Measurements from ENCODE around the gene RBBP8NL.

The RBBP8NL gene

DNA sequence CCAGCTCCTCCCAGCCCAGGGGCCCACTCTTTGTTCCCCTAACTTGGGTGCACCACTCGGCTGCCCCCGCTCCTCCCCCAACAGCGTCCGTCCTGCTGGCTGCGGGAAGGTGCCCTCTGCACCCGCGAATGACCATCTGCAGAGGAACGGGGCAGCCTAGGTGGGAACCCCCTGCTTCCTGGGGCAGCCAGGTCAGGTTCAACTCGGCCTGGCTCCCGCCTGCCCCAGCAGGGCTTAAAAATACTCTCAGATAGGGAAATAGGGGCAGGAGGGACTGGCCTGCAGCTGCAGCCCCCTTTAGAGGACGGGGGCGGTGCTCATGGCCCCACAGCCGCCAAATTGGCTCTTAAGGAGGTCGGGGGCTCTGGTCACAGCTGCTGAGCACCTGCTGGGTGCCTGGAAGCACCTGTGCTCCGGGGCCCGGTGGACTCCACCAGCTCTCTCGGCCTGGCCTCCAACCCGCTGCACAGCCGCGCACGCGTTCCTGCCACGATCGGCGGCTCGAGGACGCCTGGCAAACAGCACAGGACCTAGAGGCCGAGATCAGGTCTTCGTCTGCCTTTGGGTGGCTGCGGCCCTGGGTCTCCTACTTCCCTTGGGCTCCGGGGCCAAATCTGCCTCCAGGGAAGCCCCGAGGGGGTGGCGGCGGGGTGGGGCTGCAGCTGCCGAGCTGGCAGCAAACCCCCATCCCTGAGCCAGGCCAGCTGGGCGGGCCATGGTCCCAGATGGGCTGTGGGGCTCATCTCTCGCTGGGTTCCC is 59.5 kb downstream of the RBBP8NL start:
- DNase-seq (no peak), ATAC-seq (ENCODE audit: insufficient read depth, low read depth) (no peak)
- Histone ChIP-seq H3K9me3 (ENCODE audit: insufficient read depth, low read length, severe bottlenecking) (no peaks in the 10 kb centered on the region), H3K79me2 (ENCODE audit: insufficient read depth, low read length) (no peaks in the 10 kb centered on the region), H3K4me2 (ENCODE audit: insufficient read depth, low read length) (no peak overlapping the region), H3K36me3 (ENCODE audit: insufficient read depth, low read length) (no peaks in the 10 kb centered on the region), H3K4me3 (ENCODE audit: low read depth in 1 of 2, low read length in 2 of 2) (no peak overlapping the region), H4K20me1 (ENCODE audit: insufficient read depth, low read length) (peaks cover 7% of the 10 kb centered on the region), H2AFZ (ENCODE audit: low read depth, low read length) (no peak overlapping the region), H3K4me1 (ENCODE audit: insufficient read depth, low read length) (no peaks in the 10 kb centered on the region), H3K27me3 (ENCODE audit: insufficient read depth, low read length, poor library complexity) (peaks cover 2% of the 10 kb centered on the region), H3K27ac (ENCODE audit: low read length) (no peak overlapping the region), H3K9ac (ENCODE audit: low read depth, low read length) (no peak overlapping the region)
- TF ChIP-seq EZH2 (IDR thresholded peaks at IDR 0.05; ENCODE audit: borderline replicate concordance, low read depth, low read length, severe bottlenecking), result no peak
- TF ChIP-seq, protein P1, sequence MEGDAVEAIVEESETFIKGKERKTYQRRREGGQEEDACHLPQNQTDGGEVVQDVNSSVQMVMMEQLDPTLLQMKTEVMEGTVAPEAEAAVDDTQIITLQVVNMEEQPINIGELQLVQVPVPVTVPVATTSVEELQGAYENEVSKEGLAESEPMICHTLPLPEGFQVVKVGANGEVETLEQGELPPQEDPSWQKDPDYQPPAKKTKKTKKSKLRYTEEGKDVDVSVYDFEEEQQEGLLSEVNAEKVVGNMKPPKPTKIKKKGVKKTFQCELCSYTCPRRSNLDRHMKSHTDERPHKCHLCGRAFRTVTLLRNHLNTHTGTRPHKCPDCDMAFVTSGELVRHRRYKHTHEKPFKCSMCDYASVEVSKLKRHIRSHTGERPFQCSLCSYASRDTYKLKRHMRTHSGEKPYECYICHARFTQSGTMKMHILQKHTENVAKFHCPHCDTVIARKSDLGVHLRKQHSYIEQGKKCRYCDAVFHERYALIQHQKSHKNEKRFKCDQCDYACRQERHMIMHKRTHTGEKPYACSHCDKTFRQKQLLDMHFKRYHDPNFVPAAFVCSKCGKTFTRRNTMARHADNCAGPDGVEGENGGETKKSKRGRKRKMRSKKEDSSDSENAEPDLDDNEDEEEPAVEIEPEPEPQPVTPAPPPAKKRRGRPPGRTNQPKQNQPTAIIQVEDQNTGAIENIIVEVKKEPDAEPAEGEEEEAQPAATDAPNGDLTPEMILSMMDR (IDR thresholded peaks at IDR 0.05; ENCODE audit: borderline replicate concordance, extremely low read depth, low read length, poor library complexity, severe bottlenecking), result no peak

- no peak within 1 kb of the TSS for H3K9ac ChIP-seq (ENCODE audit: low read depth, low read length)
- no peak within 1 kb of the TSS for H3K27ac ChIP-seq (ENCODE audit: low read length)
- no peaks in the 10 kb centered on the region for H3K9me3 ChIP-seq (ENCODE audit: insufficient read depth, low read length, severe bottlenecking)
- H3K4me3 ChIP-seq (ENCODE audit: low read depth in 1 of 2, low read length in 2 of 2), result no peak within 1 kb of the TSS
- H3K4me2 ChIP-seq (ENCODE audit: insufficient read depth, low read length), result no peak within 1 kb of the TSS
- no peaks in the 10 kb centered on the region for H3K36me3 ChIP-seq (ENCODE audit: insufficient read depth, low read length)
- H4K20me1 ChIP-seq (ENCODE audit: insufficient read depth, low read length), result peaks cover 13% of the 10 kb centered on the region
- no peak for ATAC-seq (ENCODE audit: insufficient read depth, low read depth)
- no peaks in the 10 kb centered on the region for H3K4me1 ChIP-seq (ENCODE audit: insufficient read depth, low read length)
- TF ChIP-seq EZH2 (IDR thresholded peaks at IDR 0.05; ENCODE audit: borderline replicate concordance, low read depth, low read length, severe bottlenecking), result no peak
- TF ChIP-seq, protein P1 (IDR thresholded peaks at IDR 0.05; ENCODE audit: borderline replicate concordance, extremely low read depth, low read length, poor library complexity, severe bottlenecking), result no peak
- no peak for DNase-seq
- no peaks in the 10 kb centered on the region for H3K79me2 ChIP-seq (ENCODE audit: insufficient read depth, low read length)
- peaks cover 2% of the 10 kb centered on the region for H3K27me3 ChIP-seq (ENCODE audit: insufficient read depth, low read length, poor library complexity)
- no peak within 1 kb of the TSS for H2AFZ ChIP-seq (ENCODE audit: low read depth, low read length)
Observed at GRCh38 chr20:62367136-62367632, 60.2 kb downstream of the RBBP8NL start, which contains the start of gene LAMA5. LAMA5 (minus strand) TSS chr20:62367312; CDS start chr20:62367245, 67 bp downstream.

GRCh38 chr20:62366370-62367135 is 60.8 kb downstream of the RBBP8NL start:
- no peaks in the 10 kb centered on the region for H3K9me3 ChIP-seq (ENCODE audit: insufficient read depth, low read length, severe bottlenecking)
- no peak overlapping the region for H3K9ac ChIP-seq (ENCODE audit: low read depth, low read length)
- H3K27me3 ChIP-seq (ENCODE audit: insufficient read depth, low read length, poor library complexity), result peaks cover 2% of the 10 kb centered on the region
- DNase-seq (no peak), ATAC-seq (ENCODE audit: insufficient read depth, low read depth) (no peak)
- TF ChIP-seq, protein P1 (IDR thresholded peaks at IDR 0.05; ENCODE audit: borderline replicate concordance, extremely low read depth, low read length, poor library complexity, severe bottlenecking), result no peak
- no peak for TF ChIP-seq EZH2 (IDR thresholded peaks at IDR 0.05; ENCODE audit: borderline replicate concordance, low read depth, low read length, severe bottlenecking)
- H2AFZ ChIP-seq (ENCODE audit: low read depth, low read length), result no peak overlapping the region
- H3K79me2 ChIP-seq (ENCODE audit: insufficient read depth, low read length), result no peaks in the 10 kb centered on the region
- peaks cover 15% of the 10 kb centered on the region for H4K20me1 ChIP-seq (ENCODE audit: insufficient read depth, low read length)
- H3K4me2 ChIP-seq (ENCODE audit: insufficient read depth, low read length), result no peak overlapping the region
- no peaks in the 10 kb centered on the region for H3K36me3 ChIP-seq (ENCODE audit: insufficient read depth, low read length)
- no peak overlapping the region for H3K4me3 ChIP-seq (ENCODE audit: low read depth in 1 of 2, low read length in 2 of 2)
- H3K4me1 ChIP-seq (ENCODE audit: insufficient read depth, low read length), result no peaks in the 10 kb centered on the region
- H3K27ac ChIP-seq (ENCODE audit: low read length), result no peak overlapping the region

Data from DND-41 (cell line).